ENCODE results near the gene AAMP. TPM values are rescaled to one million over a fixed set of nuclear protein-coding genes. Genes with fewer than 3 reads are reported as not detected.
A peak's percentile ranks its signal among the peaks of the same experiment; 100 is the strongest.

Gene AAMP
- total RNA-seq, 3 donors from 2014 or later (not counting 1 experiment from before 2014, with no cell fraction given): 52.5 to 61.6 (median 60.0) TPM

DNA sequence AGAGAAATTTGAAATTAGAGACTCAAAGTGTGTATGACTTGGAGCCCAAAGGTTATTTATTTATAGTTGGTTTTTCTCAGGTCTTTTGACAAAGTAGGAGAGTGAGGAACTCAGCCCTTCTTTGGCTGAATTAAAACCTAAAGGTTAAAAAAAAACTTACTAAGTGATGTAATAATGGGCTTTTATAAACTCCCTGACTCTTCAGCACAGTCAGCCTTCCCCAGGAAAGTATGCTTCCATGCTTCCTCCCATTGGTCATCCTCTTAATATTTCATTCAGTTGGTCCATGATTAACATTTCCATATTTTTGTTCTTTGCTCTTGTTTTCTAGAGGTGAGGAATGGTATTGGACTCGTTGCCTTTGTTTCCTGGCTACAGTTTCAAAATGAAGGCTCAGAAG is 45.8 kb downstream of the AAMP start:
- ATAC-seq: no peak
- Histone ChIP-seq H3K27ac (ENCODE audit: low read length) (peak overlapping the region; percentile 39), H3K4me3 (ENCODE audit: low read length) (no peak overlapping the region), H3K4me1 (ENCODE audit: control insufficient read depth, insufficient read depth, low read length) (peaks cover 61% of the 10 kb centered on the region), H3K9me3 (ENCODE audit: control insufficient read depth, insufficient read depth, low read length) (no peaks in the 10 kb centered on the region), H3K36me3 (ENCODE audit: control insufficient read depth, insufficient read depth, low read length) (peaks cover 62% of the 10 kb centered on the region), H3K27me3 (ENCODE audit: control insufficient read depth, insufficient read depth, low read length) (no peaks in the 10 kb centered on the region)
- peaks cover 91% of the 10 kb centered on the region in 2 donors for H3K4me1 Mint-ChIP-seq
- H3K9me3 Mint-ChIP-seq: no peaks in the 10 kb centered on the region
- H3K36me3 Mint-ChIP-seq: peaks cover 31% of the 10 kb centered on the region
- intact Hi-C loops (cut with micrococcal nuclease): loop anchor here (5.0 kb wide), 1 partner anchor 33 kb away; no protein-coding TSS in a partner anchor
- H3K27me3 Mint-ChIP-seq (ENCODE audit: low read depth in 2 of 2): no peaks in the 10 kb centered on the region
- peak overlapping the region; percentile 98 to 99 for H3K27ac Mint-ChIP-seq
- DNase-seq: no peak
- 43% methylated on average over 1 of the region's 1 CpG for WGBS (ENCODE audit: insufficient coverage)
- H3K4me3 Mint-ChIP-seq: peak overlapping the region; percentile 80
- TF ChIP-seq, protein P1, sequence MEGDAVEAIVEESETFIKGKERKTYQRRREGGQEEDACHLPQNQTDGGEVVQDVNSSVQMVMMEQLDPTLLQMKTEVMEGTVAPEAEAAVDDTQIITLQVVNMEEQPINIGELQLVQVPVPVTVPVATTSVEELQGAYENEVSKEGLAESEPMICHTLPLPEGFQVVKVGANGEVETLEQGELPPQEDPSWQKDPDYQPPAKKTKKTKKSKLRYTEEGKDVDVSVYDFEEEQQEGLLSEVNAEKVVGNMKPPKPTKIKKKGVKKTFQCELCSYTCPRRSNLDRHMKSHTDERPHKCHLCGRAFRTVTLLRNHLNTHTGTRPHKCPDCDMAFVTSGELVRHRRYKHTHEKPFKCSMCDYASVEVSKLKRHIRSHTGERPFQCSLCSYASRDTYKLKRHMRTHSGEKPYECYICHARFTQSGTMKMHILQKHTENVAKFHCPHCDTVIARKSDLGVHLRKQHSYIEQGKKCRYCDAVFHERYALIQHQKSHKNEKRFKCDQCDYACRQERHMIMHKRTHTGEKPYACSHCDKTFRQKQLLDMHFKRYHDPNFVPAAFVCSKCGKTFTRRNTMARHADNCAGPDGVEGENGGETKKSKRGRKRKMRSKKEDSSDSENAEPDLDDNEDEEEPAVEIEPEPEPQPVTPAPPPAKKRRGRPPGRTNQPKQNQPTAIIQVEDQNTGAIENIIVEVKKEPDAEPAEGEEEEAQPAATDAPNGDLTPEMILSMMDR (IDR thresholded peaks at IDR 0.05): no peak

DNA sequence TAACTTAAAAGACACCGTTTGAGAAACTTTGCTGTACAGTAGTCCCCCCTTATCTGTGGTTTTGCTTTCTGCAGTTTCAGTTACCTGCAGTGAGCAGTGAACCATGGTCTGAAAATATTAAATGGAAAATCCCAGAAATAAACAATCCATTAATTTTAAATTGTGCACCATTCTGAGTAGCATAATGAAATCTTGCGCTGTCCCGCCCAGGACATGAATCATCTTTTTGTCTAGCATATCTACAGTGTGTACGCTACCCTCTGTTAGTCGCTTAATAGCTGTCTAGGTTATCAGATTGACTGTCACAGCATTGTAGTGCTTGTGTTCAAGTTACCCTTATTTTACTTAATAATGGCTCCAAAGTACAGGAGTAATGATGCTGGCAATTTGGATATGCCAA is 46.9 kb downstream of the AAMP start:
- Histone ChIP-seq H3K9me3 (ENCODE audit: control insufficient read depth, insufficient read depth, low read length) (no peaks in the 10 kb centered on the region), H3K4me3 (ENCODE audit: low read length) (no peak overlapping the region), H3K4me1 (ENCODE audit: control insufficient read depth, insufficient read depth, low read length) (peaks cover 55% of the 10 kb centered on the region), H3K36me3 (ENCODE audit: control insufficient read depth, insufficient read depth, low read length) (peaks cover 53% of the 10 kb centered on the region), H3K27ac (ENCODE audit: low read length) (peak overlapping the region; percentile 59), H3K27me3 (ENCODE audit: control insufficient read depth, insufficient read depth, low read length) (no peaks in the 10 kb centered on the region)
- peak in 1 of 2 donors; percentile 51 for DNase-seq
- 33% methylated on average over 5 of the region's 5 CpGs for WGBS (ENCODE audit: insufficient coverage)
- TF ChIP-seq, protein P1 (IDR thresholded peaks at IDR 0.05): no peak
- H3K27ac Mint-ChIP-seq: peak overlapping the region; percentile 98 to 99
- no peaks in the 10 kb centered on the region for H3K9me3 Mint-ChIP-seq
- intact Hi-C loops (cut with micrococcal nuclease): loop anchor here (5.0 kb wide), 1 partner anchor 34 kb away; no protein-coding TSS in a partner anchor
- H3K4me3 Mint-ChIP-seq: peak overlapping the region; percentile 76
- H3K4me1 Mint-ChIP-seq: peaks cover 90 to 91% of the 10 kb centered on the region in 2 donors
- no peaks in the 10 kb centered on the region for H3K27me3 Mint-ChIP-seq (ENCODE audit: low read depth in 2 of 2)
- H3K36me3 Mint-ChIP-seq: peaks cover 25% of the 10 kb centered on the region
- peak; percentile 79 to 86 (median 82) for ATAC-seq

DNA sequence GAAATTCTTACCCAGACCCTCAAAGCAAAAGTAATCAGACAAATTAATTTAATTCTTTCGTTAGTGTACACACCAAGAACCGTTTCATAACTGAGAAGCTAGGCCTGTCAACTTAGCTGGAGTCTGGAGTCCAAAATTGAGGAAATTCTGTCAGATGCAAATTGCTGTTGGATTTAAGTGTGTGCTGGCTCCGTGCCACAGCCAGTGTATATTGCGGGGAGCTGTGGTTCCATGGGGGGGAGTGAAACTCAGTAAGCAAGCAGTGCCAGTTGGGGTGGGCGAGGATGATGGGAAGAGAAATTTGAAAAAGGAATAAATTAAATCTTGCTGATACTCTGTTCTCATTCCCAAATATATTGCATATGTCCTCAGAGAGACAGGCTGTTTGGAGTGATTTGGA is 48.9 kb downstream of the AAMP start:
- intact Hi-C loops (cut with micrococcal nuclease): loop anchor here (5.0 kb wide), 1 partner anchor 36 kb away; no protein-coding TSS in a partner anchor
- no peak overlapping the region for H3K4me3 ChIP-seq (ENCODE audit: low read length)
- H3K27ac Mint-ChIP-seq: peak overlapping the region; percentile 98 to 99
- peaks cover 38% of the 10 kb centered on the region for H3K36me3 ChIP-seq (ENCODE audit: control insufficient read depth, insufficient read depth, low read length)
- WGBS (ENCODE audit: insufficient coverage): 19% methylated on average over 5 of the region's 5 CpGs
- H3K9me3 ChIP-seq (ENCODE audit: control insufficient read depth, insufficient read depth, low read length): no peaks in the 10 kb centered on the region
- TF ChIP-seq, protein P1 (IDR thresholded peaks at IDR 0.05): no peak
- peaks cover 53% of the 10 kb centered on the region for H3K4me1 ChIP-seq (ENCODE audit: control insufficient read depth, insufficient read depth, low read length)
- no peaks in the 10 kb centered on the region for H3K27me3 Mint-ChIP-seq (ENCODE audit: low read depth in 2 of 2)
- ATAC-seq (no peak), DNase-seq (peak in 1 of 2 donors; percentile 60)
- peak overlapping the region; percentile 96 for H3K4me3 Mint-ChIP-seq
- peaks cover 88 to 90% of the 10 kb centered on the region in 2 donors for H3K4me1 Mint-ChIP-seq
- H3K36me3 Mint-ChIP-seq: peaks cover 16% of the 10 kb centered on the region
- H3K27ac ChIP-seq (ENCODE audit: low read length): peak overlapping the region; percentile 12
- no peaks in the 10 kb centered on the region for H3K27me3 ChIP-seq (ENCODE audit: control insufficient read depth, insufficient read depth, low read length)
- H3K9me3 Mint-ChIP-seq: no peaks in the 10 kb centered on the region

DNA sequence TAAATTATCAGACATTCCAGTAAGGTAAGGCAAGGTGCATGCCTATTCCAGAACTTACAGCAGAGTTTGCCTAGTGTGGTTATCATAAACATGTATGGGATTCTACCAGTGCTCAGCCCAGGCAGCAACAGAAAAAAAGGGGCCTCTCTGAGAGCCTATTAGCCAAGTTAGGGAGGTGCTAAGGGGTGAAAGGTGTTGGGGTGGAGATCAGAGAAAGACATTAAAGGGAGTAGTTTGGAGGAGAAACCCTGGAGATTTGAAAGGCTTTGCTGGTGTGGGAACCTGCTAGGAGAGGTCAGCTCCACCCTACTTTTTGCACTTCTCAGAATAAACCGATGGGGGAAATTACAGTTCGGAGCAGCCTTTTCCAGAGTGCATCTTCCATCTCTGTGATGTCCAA is 50.0 kb downstream of the AAMP start:
- Mint-ChIP-seq H3K36me3 (peaks cover 16% of the 10 kb centered on the region), H3K4me3 (peak overlapping the region; percentile 96), H3K27ac (peak overlapping the region; percentile 98 to 99), H3K4me1 (peaks cover 78 to 79% of the 10 kb centered on the region in 2 donors), H3K9me3 (no peaks in the 10 kb centered on the region), H3K27me3 (ENCODE audit: low read depth in 2 of 2) (no peaks in the 10 kb centered on the region)
- peaks cover 28% of the 10 kb centered on the region for H3K36me3 ChIP-seq (ENCODE audit: control insufficient read depth, insufficient read depth, low read length)
- peaks cover 50% of the 10 kb centered on the region for H3K4me1 ChIP-seq (ENCODE audit: control insufficient read depth, insufficient read depth, low read length)
- peak overlapping the region; percentile 100 for H3K4me3 ChIP-seq (ENCODE audit: low read length)
- no peaks in the 10 kb centered on the region for H3K9me3 ChIP-seq (ENCODE audit: control insufficient read depth, insufficient read depth, low read length)
- intact Hi-C loops (cut with micrococcal nuclease): loop anchor here (5.0 kb wide), 4 partner anchors 37 to 677 kb away; partner anchors contain the start of genes CTDSP1 and CXCR2
- peak in 1 of 2 donors; percentile 34 for DNase-seq
- WGBS (ENCODE audit: insufficient coverage): 29% methylated on average over 2 of the region's 2 CpGs
- no peaks in the 10 kb centered on the region for H3K27me3 ChIP-seq (ENCODE audit: control insufficient read depth, insufficient read depth, low read length)
- ATAC-seq: no peak
- H3K27ac ChIP-seq (ENCODE audit: low read length): peak overlapping the region; percentile 100
- TF ChIP-seq, protein P1 (IDR thresholded peaks at IDR 0.05): no peak

Measured in natural killer cell (primary cell).